ENCODE data around the gene BRI3. TPM values are rescaled to one million over a fixed set of nuclear protein-coding genes. Genes with fewer than 3 reads are reported as not detected.

Gene BRI3
- total and polyA plus RNA-seq, 10 of the 15 experiments (the other 5 are each of a cell fraction or from before 2014, with no cell fraction given): 4.5 to 56.3 (median 21.5) TPM

DNA sequence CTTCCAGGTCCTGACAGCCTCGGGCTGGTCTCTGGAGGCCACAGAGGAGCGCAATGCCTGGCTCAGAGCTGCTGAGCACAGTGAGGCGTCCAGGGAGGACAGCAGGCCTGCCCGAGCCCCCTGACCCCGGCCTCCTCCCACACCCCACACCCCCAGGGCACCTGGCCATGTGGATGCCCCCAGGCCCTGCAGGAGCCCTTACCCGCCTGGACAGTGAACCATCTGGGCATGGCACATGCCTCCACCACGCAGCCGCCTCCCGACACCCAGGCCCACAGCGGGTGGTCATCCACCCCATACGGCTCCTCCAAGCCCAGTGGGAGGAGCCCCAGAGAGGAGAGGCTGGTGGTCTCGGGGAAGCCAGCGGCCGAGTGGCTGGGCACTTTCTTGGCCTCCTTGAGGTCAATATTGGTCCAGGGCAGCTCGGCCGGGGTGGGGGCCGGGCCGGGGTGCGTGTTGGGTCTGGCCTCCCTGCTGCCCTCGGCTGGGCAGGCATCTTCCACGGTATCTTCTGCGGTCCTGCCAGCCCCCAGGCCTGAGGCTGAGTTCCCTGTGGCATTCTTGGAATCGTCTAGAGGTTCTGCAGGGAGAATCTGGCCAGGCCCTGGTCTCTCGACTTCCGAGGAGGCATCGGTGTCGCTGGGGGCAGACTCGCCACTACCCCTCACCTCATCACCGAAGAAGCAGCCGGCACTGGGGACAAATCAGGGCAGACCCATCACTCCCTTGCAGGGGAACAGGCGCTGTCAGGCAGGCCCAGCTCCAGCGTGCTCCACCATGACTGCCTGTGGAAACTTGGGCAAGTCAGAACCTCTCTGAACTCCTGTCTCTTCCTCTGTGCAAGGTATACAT is 48.0 kb upstream of the BRI3 start:
- BruUV-seq (replicated peaks): no TSS peak
- FAIRE-seq: no peak
- H2AFZ ChIP-seq (ENCODE audit: control insufficient read depth, low read depth, low read length): no peak overlapping the region
- ATAC-seq: no peak
- H3K79me2 ChIP-seq (ENCODE audit: control insufficient read depth, insufficient read depth, low read length): no peaks in the 10 kb centered on the region
- no peaks in the 10 kb centered on the region for H3K27me3 ChIP-seq (replicated peaks in 1 of 2; ENCODE audit: control insufficient read depth in 2 of 2, insufficient read depth in 2 of 2, low read length in 1 of 2)
- 94% methylated on average over 29 of the region's 32 CpGs for WGBS (ENCODE audit: insufficient coverage, insufficient replicate concordance, low lambda C conversion rate, missing lambda C conversion rate)
- POLR2A ChIA-PET: no interaction called here
- CTCF ChIA-PET: interaction anchor here (0.9 to 1.7 kb wide), 2 partner anchors 211 to 212 kb away, joined by 4 to 5 read pairs; no protein-coding TSS in a partner anchor
- intact Hi-C loops (cut with micrococcal nuclease; ENCODE audit: unreplicated experiment): no loop called here
- H3K9me3 ChIP-seq (replicated peaks; ENCODE audit: control insufficient read depth, insufficient read depth, low read length): no peaks in the 10 kb centered on the region
- H3K4me2 ChIP-seq (ENCODE audit: control insufficient read depth, insufficient read depth): no peak overlapping the region
- no peak overlapping the region for H3K4me3 ChIP-seq
- H4K20me1 ChIP-seq (ENCODE audit: control insufficient read depth, insufficient read depth): no peaks in the 10 kb centered on the region
- no peak overlapping the region for H3K27ac ChIP-seq (ENCODE audit: control insufficient read depth, insufficient read depth)
- TF ChIP-seq, protein P1, sequence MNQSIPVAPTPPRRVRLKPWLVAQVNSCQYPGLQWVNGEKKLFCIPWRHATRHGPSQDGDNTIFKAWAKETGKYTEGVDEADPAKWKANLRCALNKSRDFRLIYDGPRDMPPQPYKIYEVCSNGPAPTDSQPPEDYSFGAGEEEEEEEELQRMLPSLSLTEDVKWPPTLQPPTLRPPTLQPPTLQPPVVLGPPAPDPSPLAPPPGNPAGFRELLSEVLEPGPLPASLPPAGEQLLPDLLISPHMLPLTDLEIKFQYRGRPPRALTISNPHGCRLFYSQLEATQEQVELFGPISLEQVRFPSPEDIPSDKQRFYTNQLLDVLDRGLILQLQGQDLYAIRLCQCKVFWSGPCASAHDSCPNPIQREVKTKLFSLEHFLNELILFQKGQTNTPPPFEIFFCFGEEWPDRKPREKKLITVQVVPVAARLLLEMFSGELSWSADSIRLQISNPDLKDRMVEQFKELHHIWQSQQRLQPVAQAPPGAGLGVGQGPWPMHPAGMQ (IDR thresholded peaks at IDR 0.05; ENCODE audit: borderline replicate concordance): no peak
- TF ChIP-seq, protein P2, sequence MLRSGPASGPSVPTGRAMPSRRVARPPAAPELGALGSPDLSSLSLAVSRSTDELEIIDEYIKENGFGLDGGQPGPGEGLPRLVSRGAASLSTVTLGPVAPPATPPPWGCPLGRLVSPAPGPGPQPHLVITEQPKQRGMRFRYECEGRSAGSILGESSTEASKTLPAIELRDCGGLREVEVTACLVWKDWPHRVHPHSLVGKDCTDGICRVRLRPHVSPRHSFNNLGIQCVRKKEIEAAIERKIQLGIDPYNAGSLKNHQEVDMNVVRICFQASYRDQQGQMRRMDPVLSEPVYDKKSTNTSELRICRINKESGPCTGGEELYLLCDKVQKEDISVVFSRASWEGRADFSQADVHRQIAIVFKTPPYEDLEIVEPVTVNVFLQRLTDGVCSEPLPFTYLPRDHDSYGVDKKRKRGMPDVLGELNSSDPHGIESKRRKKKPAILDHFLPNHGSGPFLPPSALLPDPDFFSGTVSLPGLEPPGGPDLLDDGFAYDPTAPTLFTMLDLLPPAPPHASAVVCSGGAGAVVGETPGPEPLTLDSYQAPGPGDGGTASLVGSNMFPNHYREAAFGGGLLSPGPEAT (IDR thresholded peaks at IDR 0.05; ENCODE audit: low read depth): no peak
- RAD21 ChIA-PET (ENCODE audit: unreplicated experiment): no interaction called here
- H3K9ac ChIP-seq (ENCODE audit: control insufficient read depth, insufficient read depth, low read length): no peak overlapping the region
- H3K4me1 ChIP-seq (ENCODE audit: control insufficient read depth, insufficient read depth, low read length): no peaks in the 10 kb centered on the region
- no peaks in the 10 kb centered on the region for H3K36me3 ChIP-seq (ENCODE audit: control insufficient read depth in 2 of 2, insufficient read depth in 2 of 2, low read length in 1 of 2)
- in situ Hi-C loops (cut with MboI): no loop called here
- SMC1A ChIA-PET (ENCODE audit: uncharacterized antibody, unreplicated experiment): no interaction called here
- no peak for DNase-seq (ENCODE audit: low read depth, low spot score)

All from GM12878 (cell line).